Stimulated activated CD4-positive, alpha-beta T cell treated with anti-CD3 and anti-CD28 coated beads, Interleukin-12 subunit alpha, Interleukin-12 subunit beta, amount 100 ng/mL, for 24 hours (primary cell): ENCODE measurements around the gene PCDH12.

Experiments
- DNase-seq, 2 experiments: peaks; one replicate each; pipeline ENCODE4 v3.0.0-alpha.2; 2020; ENCODE audit warnings: low read depth in 2 of 2

PCDH12 gene

DNA sequence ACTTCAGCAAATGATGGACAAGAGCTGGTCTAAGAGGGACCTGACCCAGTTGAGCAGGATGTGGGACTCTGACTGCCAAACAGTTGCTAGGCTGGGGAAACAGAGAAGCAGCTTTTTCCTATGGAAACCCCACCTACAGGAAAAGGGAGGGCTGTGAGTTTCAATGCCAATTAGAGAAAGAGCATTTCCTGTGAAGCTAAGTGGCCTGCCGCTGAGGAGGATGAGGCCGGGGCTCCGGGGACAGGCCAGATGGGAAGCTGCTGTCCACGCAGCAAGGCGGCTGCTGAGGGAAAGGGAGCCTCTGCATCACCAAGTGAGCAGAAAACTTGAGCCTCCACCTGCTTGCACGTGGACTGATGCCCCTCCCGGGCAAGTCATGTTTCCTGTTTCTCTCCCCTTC lies at the start of gene PCDH12:
TSS of gene PCDH12 (minus strand) at position 90 of the 400 bp plus-strand sequence. CDS start 351 bp downstream, outside the sequence.
- no peak for DNase-seq

DNA sequence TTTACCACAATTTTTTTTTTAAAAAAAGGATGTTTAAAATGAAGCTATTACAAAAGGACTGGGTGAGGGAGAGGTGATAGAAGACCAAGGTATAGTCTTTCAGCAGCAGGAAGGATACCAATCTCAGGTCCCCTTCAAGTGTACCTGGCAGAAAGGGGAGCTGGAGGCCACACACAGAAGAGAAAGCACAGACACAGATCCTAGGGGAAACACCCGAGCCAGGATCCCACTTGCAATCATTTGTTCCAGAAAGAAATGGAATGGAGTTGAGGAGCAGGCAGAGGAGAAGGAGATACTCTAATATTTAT lies 49.2 kb upstream of the PCDH12 start:
- DNase-seq = no peak

DNA sequence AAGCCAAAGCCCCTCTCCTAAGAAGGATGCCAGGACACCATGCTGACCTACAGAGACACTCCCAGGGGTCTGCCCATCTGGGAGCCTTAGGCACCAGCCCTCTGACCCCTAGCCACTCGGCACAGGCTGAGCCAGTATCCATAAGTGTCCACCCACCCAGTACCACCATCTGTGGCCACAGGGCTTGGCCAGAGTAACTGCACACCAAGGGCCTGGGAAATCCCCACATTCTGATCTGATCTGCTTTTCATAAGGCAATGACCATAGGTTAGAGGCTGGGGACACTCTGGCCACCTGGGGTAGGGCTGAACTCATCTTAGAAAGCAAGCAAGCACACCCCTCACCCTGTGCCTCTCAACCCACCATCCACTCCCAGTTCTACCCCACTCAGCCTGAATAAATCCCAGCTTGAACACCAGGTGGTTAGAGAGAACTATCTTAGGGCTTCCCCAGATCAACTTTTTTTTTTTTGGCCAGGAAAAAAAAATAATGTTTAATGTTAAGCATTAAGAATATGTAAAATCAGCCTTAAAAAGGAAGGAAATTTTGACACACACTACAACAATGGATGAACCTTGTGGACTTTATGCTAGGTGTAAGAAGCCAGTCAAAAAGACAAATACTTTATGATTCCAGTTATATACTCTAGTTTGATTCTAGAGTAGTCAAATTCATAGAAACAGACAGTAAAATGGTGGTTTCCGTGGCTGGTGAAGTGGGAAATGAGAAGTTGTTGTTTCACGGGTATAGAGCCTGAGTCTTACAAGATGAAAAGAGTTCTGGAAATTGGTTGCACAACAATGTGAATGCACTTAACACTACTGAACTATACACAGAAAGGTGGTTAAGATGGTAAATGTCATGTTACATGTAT lies 48.6 kb upstream of the PCDH12 start:
- DNase-seq = no peak

DNA sequence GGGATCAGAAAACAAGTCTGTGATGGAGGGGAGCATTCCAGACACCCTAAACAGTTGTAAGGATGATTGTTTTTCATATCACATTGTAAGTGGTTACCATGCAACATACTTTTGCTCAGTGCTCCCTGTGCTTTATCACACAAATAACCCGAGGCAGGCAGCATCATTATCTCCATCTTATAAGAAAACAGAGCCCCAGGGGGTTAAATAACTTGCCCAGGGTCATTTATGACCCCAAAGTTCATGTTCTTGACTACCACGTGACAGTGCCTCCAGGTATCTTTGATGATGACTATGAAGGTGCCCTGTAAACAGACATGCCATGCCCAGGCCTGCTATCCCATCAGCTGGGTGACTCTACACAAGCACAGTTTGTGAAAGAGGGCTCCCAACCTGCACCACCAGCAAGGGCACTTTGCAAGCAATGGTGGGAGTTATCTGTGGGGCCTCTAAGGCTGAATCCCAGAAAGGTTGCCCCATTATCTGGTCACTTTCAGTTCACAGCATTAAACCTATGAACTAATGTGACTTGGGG lies 45.3 kb upstream of the PCDH12 start:
- no peak for DNase-seq

DNA sequence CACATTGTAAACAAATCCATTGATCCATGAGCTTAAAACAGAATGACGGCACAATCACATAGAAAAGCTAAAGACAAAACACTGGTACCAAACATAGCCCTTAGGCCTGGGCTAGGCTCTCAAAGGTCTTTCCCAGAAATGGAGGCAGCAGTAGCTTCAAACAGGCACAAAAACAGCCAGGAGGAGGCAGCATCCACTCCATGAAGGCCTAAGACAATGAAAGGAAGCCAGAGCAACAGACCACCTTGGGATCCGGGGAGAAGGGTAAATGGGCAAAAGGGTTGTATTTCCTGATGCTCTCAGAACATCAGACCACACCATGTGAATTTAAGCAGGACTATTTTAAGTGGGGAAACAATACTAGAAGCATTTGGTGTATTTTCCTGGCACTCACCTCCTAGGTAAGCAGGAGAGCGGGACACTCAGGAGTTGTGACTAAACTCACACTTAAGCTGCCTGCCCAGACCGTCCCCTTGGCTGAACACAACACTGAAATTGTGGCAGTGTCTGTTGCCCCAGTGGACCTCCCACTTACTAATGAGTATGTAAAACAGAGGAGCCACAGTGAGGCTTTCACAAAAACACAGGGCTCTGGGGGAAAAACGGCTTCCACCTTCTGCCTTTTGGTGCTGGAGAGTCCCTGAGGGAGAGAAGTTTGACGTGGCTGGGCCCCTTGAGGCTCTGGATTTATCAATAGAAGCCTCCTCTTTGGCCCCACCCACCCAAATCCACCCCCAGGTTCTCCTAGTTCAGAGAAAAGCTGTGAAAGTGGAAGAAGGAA lies 42.9 kb upstream of the PCDH12 start:
- DNase-seq = no peak

- no peak for DNase-seq
Observed at GRCh38 chr5:142000173-142000572, 42.2 kb upstream of the PCDH12 start.

DNA sequence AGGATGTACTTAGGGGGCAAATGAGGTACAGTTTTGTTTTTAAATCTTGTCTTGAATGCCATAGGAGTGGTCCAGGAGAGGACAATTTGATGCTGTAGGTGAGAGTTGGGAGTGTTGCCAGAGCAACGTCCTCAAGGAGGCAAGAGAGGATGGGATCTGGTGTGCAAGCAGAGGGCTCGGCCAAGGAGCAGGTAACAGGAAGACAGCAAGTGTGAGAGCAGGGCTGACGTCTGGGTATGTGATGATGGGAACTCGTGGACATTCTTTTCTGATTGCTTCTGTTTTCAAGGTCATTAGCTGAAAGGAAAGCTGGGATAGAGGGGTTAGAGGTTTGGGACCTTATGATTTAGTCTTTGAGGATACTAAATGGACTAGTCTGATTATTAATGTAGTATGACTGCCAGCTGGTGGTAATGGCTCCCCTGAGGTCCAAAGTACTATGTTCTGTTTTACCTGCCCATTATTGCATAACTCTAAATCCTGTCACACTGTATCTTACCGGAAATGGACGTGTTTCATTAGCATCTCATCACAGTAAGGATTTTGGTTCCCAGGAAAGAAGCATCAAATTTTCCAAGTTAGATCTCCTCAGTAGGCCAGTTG lies 39.5 kb upstream of the PCDH12 start:
- no peak for DNase-seq

DNA sequence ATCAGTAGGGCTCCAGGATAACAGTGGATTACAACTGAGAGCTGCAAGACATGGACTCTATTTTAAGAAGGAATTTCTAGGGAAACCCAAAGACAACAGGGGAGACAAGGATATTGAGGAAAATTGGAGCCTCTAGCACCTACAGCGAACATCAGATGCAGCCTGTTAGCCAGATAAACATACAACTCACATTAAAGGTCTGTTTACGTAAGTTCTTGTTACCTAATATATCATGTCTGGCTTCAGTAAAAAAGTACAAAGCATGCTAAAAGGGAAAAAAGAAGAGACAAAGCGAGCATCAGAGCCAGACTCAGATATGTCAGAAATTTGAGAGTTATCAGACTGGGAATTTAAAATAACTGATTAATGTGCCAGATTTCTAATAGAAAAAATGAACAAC lies 37.7 kb upstream of the PCDH12 start:
- DNase-seq = no peak

GRCh38 chr5:141994511-141995136 lies 36.6 kb upstream of the PCDH12 start:
- DNase-seq = no peak

- peak in 1 of 2 experiments; percentile 81 for DNase-seq
Observed at GRCh38 chr5:141992349-141992963, 34.5 kb upstream of the PCDH12 start.

DNA sequence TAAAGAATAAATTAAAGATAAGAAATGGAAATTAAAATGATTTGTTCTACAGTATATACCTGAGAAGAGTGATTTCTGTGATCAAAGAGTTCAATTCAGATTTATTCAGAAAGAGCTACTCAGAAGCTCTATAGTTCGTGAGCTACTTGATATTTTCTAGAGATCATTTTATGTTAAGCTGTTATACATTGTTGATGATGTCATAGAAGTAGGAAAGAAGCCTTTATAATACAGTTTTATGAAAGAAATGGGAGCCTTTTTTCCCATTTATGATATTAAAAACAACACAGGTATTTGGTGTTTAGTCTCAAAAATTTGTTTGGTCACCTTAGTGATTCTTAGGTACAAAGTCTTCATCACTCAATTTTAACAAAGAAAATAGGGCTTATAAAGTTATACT lies 31.7 kb upstream of the PCDH12 start:
- no peak for DNase-seq

DNA sequence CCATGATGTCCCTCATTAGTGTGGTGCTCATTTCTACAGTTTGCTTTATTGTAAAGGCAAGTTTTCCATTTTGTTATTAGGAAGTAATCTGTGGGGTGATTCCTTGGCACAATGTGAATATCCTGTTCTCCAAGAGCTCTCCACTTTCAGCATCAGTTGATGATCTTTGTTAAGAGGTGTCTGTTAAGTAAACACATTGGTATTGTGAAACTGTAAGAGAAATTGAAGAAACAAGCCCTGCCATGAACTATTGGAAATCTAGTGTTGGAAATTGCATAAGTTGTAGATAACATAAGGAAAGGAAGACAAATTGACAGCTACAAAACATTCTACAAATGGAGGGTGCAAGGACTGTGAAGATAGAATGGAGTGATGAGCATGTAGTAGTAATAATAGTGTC lies 28.1 kb upstream of the PCDH12 start:
- DNase-seq = no peak

GRCh38 chr5:141982626-141983025 lies 24.6 kb upstream of the PCDH12 start:
- no peak for DNase-seq

DNA sequence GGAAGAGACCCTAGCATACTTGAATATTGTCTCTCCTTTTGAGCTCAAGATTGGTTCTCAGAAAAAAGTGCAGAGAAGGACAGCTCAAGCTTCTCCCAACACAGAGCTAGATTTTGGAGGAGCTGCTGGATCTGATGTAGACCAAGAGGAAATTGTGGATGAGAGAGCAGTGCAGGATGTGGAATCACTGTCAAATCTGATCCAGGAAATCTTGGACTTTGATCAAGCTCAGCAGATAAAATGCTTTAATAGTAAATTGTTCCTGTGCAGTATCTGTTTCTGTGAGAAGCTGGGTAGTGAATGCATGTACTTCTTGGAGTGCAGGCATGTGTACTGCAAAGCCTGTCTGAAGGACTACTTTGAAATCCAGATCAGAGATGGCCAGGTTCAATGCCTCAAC lies 20.4 kb upstream of the PCDH12 start:
- DNase-seq = no peak

DNA sequence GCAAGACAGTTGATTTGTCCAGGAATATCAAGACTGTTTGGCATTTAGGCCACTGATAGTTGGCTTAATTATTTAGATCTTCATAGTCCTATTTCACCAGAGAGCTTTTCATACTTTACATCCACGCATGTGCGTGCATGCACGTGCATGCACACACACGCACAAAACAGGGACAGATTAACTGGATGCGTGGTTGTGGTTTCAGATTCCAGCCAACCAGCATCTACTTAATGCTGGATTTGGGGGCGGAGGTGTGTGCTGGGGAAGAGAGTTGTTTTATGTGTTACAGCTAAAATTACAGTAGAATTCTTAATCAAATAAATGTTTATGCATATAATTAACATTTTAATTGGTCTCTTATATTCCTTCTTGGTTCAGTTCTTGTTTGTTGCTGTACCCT lies 18.2 kb upstream of the PCDH12 start:
- no peak for DNase-seq

DNA sequence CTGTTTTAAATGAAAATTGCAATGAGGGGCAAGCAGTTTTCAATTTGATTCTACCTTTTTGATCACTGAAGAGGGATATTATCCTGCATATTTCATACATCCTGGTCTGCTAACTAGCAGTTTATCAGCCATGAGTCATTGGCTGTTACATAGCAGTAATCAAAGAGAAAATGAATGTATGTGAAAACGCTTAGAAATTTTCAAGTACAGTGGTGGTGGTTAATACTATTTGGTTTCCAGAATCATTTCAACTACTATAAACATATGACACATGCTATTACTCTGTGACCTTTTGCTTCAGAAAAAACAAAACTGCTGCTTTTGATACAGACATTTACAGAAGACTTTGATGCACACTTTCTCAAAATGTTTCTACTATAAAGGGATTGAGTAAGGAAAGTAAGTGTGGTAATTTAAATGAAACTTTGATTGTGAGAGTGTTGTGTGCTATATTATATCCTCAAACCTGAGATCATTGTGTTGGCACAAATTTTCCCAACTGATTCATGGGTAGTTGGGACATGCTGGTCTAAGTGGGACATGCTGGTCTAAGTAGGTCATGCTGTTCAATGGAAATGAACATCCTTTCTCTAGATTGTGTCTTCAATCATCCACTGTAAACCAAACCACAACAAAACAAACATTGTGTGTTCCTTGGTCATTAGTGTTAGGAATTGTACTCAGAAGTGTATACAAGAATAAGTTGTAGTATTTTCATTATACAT lies 16.0 kb upstream of the PCDH12 start:
- no peak for DNase-seq

- DNase-seq = no peak
Observed at GRCh38 chr5:141969783-141970771, 12.1 kb upstream of the PCDH12 start.

DNA sequence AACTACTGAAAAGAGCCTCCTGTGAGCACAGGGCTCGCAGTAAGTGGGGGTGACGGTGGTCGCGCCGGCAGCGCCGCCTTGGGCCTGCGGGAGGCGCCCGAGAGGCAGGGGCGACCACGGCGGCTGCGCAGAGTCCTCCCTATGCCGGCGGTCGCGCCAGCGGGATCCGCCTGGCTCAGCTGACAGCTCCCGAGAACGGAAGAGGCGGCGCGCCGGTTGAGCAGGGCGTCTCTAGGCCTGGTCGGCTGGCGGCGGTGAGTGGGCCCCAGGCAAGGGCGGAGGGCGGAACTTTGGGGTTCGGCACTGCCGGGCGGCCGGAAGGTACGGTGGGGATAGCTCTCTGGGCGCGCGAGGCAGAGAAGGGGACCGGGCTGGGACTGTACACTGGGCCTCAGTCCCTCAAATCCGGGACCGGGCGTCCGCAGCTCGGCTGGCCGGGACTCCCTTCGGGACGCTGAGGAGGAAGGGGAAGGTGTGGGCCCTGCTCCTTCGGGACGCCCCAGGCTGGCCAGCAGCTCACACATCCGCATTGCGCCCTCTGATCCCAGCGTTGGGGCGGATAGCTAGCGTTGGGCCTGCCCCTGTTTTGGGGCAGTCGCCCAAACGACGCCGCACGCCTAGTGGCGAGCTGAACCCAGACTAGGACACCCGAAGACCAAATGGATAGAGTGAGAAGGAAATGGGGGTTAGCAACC lies 11.1 kb upstream of the PCDH12 start, which contains the start of gene RNF14:
TSS of gene RNF14 (plus strand) at position 192 of the 695 bp plus-strand sequence. CDS start 4,484 bp downstream, outside the sequence.
- peak; percentile 86 to 90 for DNase-seq

DNA sequence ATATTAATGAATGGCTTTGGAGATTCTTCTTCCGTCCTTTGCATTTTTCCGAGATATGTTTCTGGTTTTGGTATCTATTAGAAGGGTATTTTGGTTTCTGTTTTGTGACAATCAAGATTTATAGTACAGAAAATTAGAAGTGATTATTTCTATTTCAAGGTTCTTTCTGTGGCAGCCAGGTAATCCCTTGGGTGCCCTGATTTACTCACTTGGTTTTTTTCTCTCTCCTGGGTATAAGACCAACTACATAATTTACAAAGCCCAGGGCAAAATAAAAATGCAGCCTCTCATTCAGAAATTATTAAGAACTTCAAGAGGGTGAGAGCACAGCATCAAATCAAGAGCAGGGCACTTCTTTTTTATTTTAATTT lies 8.9 kb upstream of the PCDH12 start:
- DNase-seq = no peak
